HUES6 (cell line): ENCODE measurements around the gene GFOD2.

Experiments used
- H3K27ac ChIP-seq: 2 replicates; pipeline ENCODE4 v1.7.0; 2013; ENCODE audit warnings: low read depth, mild to moderate bottlenecking, low read length, inconsistent platforms
- H3K27me3 ChIP-seq: 2 replicates; pipeline ENCODE4 v1.6.1; 2013; ENCODE audit warnings: low read length; ENCODE audit not compliant: control insufficient read depth, insufficient read depth
- H3K36me3 ChIP-seq: 2 replicates; pipeline ENCODE4 v1.6.1; 2013; ENCODE audit warnings: low read length; ENCODE audit not compliant: control insufficient read depth, insufficient read depth
- H3K4me1 ChIP-seq: 2 replicates; pipeline ENCODE4 v1.6.1; 2013; ENCODE audit warnings: low read length; ENCODE audit not compliant: control insufficient read depth, insufficient read depth
- H3K4me3 ChIP-seq: 2 replicates; pipeline ENCODE4 v1.5.1; 2013; ENCODE audit warnings: low read depth, low read length
- H3K9ac ChIP-seq: one replicate; pipeline ENCODE4 v1.6.1; 2013; ENCODE audit warnings: mild to moderate bottlenecking, low read length
- H3K9me3 ChIP-seq: 2 replicates; pipeline ENCODE4 v1.6.1; 2013; ENCODE audit warnings: low read depth, low read length; ENCODE audit not compliant: control insufficient read depth, insufficient read depth

The GFOD2 gene

DNA sequence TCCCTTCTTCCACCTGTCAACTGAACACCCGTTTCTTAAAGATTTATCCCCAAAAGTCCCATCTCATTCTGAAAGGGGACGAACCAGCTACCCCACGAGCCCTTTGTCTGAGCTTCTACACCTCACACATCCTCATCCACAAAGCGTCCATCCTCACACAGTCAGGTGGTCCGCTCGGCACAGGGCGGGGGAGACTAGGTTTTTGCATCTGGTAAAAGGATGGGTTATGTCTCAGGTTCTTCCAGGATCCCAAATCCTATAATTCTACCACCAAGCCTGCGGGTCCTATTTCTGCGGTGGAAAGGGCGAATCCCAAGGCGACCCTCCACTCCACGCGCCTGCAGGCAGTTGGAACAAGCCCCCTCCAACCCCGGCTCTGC, 458 bp downstream of the GFOD2 start:
- no peak overlapping the region for H3K27ac ChIP-seq
- no peaks in the 10 kb centered on the region for H3K27me3 ChIP-seq
- H3K4me1 ChIP-seq = peaks cover 20% of the 10 kb centered on the region
- peak overlapping the region; percentile 68 for H3K9ac ChIP-seq
- H3K4me3 ChIP-seq = peak overlapping the region; percentile 75
- H3K9me3 ChIP-seq = no peaks in the 10 kb centered on the region
- H3K36me3 ChIP-seq = no peaks in the 10 kb centered on the region

DNA sequence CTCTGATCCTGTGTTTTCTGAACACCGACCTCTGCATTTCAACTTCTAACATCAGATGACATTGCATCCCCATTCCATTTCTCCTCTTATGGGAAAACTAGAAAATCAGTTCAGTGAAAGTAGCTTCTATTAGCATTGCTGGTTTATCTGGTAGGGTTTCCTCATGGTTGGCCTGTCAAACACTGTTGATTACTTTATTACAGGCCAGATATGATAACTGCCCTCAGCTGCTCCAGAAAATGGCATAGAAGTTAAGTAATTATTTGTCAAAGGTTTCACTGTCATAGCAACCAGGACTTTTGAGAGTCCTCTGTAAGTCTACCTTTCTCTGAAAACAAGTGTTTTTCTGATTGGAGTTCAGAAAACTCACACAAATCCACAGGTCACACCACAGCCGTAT, 3.0 kb downstream of the GFOD2 start:
- Histone ChIP-seq H3K27ac (no peak overlapping the region), H3K36me3 (no peaks in the 10 kb centered on the region; the same call in 1 of the 2 replicates), H3K4me1 (peaks cover 23% of the 10 kb centered on the region), H3K9ac (no peak overlapping the region), H3K9me3 (no peaks in the 10 kb centered on the region), H3K4me3 (no peak overlapping the region), H3K27me3 (no peaks in the 10 kb centered on the region)

DNA sequence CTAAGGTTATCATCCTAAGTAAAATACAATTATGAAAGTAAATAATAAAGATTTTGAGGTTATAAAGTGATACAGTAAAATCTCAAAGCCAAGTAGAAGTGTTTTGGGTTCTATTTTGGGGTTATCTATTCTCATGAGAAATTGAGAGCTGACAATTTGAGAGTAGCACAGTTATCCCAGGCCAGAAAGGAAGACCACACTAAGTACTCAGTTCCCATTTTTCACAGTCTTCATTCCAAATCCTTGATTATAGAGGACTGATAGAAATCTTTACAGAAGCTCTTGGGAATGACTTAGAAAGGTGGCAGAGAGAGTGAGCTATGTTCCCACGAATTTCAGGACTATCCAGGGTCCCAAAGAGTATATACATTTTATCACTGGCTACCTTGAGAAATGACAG, 4.6 kb downstream of the GFOD2 start:
- Histone ChIP-seq H3K4me3 (no peak overlapping the region), H3K9me3 (no peaks in the 10 kb centered on the region), H3K4me1 (peaks cover 17% of the 10 kb centered on the region), H3K27ac (no peak overlapping the region), H3K36me3 (no peaks in the 10 kb centered on the region; the same call in 1 of the 2 replicates), H3K27me3 (no peaks in the 10 kb centered on the region), H3K9ac (no peak overlapping the region)

- Histone ChIP-seq H3K27me3 (no peaks in the 10 kb centered on the region), H3K27ac (no peak overlapping the region), H3K36me3 (no peaks in the 10 kb centered on the region; the same call in 1 of the 2 replicates), H3K4me3 (no peak overlapping the region), H3K9ac (no peak overlapping the region), H3K9me3 (no peaks in the 10 kb centered on the region), H3K4me1 (peaks cover 25% of the 10 kb centered on the region)
Measured at GRCh38 chr16:67713647-67714273, 5.4 kb downstream of the GFOD2 start.

- H3K4me3 ChIP-seq = no peak overlapping the region
- H3K9ac ChIP-seq = no peak overlapping the region
- H3K27ac ChIP-seq = no peak overlapping the region
- peaks cover 20% of the 10 kb centered on the region for H3K4me1 ChIP-seq
- H3K36me3 ChIP-seq = no peaks in the 10 kb centered on the region; the same call in 1 of the 2 replicates
- H3K27me3 ChIP-seq = no peaks in the 10 kb centered on the region
- no peaks in the 10 kb centered on the region for H3K9me3 ChIP-seq
Measured at GRCh38 chr16:67710607-67711006, 8.5 kb downstream of the GFOD2 start.

DNA sequence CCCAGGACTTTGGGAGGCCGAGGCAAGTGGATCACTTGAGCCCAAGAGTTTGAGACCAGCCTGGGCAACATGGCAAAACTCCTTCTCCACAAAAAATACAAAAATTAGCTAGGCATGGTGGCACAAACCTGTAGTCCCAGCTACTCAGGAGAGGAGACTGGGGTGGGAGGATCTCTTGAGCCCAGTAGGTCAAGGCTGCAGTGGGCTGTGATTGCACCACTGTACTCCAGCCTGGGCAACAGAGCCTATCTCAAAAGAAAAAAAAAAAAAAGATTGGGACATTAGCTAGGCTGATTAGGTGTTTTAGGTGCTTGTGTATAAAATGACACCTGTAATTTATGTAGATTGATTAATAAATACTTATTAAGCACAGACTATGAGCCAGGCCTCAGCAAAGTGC, 10.1 kb downstream of the GFOD2 start:
- Histone ChIP-seq H3K4me3 (no peak overlapping the region), H3K36me3 (no peaks in the 10 kb centered on the region; the same call in 1 of the 2 replicates), H3K9ac (no peak overlapping the region), H3K4me1 (peaks cover 19% of the 10 kb centered on the region), H3K27ac (no peak overlapping the region), H3K9me3 (no peaks in the 10 kb centered on the region), H3K27me3 (no peaks in the 10 kb centered on the region)

- Histone ChIP-seq H3K4me1 (peaks cover 12% of the 10 kb centered on the region), H3K9ac (no peak overlapping the region), H3K27ac (no peak overlapping the region)
Measured at GRCh38 chr16:67708368-67708771, 10.7 kb downstream of the GFOD2 start.

DNA sequence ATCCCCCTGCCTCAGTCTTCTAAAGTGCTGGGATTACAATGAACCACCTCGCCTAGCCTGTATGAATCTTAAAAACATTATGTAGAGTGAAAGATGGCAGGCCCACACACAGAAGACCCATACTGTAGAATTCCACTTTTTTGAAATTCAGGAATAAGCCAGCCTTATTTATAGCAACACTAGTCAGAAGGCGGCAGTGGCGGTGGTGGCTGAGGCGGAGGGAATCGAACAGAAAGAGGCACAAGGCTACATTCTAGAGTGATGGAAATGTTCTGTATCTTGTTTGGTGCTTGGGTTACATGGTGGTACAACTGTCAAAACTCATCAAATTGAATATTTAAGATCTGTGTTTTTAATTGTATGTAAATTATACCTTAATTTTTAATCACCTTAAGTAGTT, 11.3 kb downstream of the GFOD2 start:
- Histone ChIP-seq H3K27me3 (no peaks in the 10 kb centered on the region), H3K27ac (no peak overlapping the region), H3K36me3 (no peaks in the 10 kb centered on the region; the same call in 1 of the 2 replicates), H3K4me1 (peaks cover 11% of the 10 kb centered on the region; the same call in 1 of the 2 replicates), H3K4me3 (no peak overlapping the region), H3K9me3 (no peaks in the 10 kb centered on the region), H3K9ac (no peak overlapping the region)

More at GRCh38 chr16:67708368-67708771, 10.7 kb downstream of the GFOD2 start:
- Histone ChIP-seq H3K9me3 (no peaks in the 10 kb centered on the region), H3K36me3 (no peaks in the 10 kb centered on the region; the same call in 1 of the 2 replicates), H3K4me3 (no peak overlapping the region), H3K27me3 (no peaks in the 10 kb centered on the region)

DNA sequence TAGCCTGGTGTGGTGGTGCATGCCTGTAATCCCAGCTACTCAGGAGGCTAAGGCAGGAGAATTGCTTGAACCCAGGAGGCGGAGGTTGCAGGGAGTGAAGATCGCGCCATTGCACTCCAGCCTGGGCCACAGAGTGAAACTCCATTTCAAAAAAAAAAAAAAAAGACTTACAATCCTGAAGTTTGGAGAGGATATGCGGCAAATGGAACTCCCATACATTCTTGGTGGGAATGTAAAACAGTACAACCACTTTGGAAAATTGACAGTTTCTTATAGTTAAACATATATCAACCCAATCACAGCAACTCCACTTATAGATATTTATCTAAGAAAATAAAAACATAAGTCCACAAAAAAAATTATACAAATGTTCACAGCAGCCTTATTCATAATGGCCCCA, 11.9 kb downstream of the GFOD2 start:
- Histone ChIP-seq H3K4me1 (peaks cover 11% of the 10 kb centered on the region; the same call in 1 of the 2 replicates), H3K27me3 (no peaks in the 10 kb centered on the region), H3K4me3 (no peak overlapping the region), H3K27ac (no peak overlapping the region), H3K9ac (no peak overlapping the region), H3K36me3 (no peaks in the 10 kb centered on the region; the same call in 1 of the 2 replicates), H3K9me3 (no peaks in the 10 kb centered on the region)

- H3K36me3 ChIP-seq = peaks cover 3% of the 10 kb centered on the region
- peaks cover 7% of the 10 kb centered on the region; the same call in 1 of the 2 replicates for H3K9me3 ChIP-seq
- H3K4me1 ChIP-seq = peaks cover 5% of the 10 kb centered on the region; the same call in 1 of the 2 replicates
- no peaks in the 10 kb centered on the region for H3K27me3 ChIP-seq
- H3K4me3 ChIP-seq = no peak overlapping the region
- H3K9ac ChIP-seq = no peak overlapping the region
- no peak overlapping the region for H3K27ac ChIP-seq
Measured at GRCh38 chr16:67704110-67704509, 15.0 kb downstream of the GFOD2 start.

DNA sequence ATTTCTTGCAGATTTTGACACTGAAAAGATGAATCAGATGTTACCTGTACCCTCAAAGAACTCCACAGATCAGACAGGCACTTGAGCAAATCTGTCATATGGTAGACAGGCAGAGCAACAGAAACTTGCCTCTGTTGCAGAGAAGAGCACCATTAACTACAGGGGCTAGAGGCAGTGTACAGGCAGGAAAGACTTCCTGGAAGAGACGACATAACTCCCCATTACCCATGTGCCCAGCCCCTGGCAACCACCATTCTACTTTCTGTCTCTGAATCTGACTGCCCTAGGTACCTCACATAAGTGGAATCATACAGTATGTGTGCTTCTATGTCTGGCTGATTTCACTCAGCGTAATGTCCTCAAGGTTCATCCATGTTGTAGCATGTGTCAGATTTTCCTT, 15.5 kb downstream of the GFOD2 start:
- no peak overlapping the region for H3K9ac ChIP-seq
- H3K4me1 ChIP-seq = no peaks in the 10 kb centered on the region
- peaks cover 4% of the 10 kb centered on the region for H3K36me3 ChIP-seq
- H3K27ac ChIP-seq = no peak overlapping the region
- H3K27me3 ChIP-seq = no peaks in the 10 kb centered on the region
- H3K4me3 ChIP-seq = no peak overlapping the region
- H3K9me3 ChIP-seq = peaks cover 7% of the 10 kb centered on the region; the same call in 1 of the 2 replicates
